ENCODE measurements around the gene KDM4C. TPM values are rescaled to one million over a fixed set of nuclear protein-coding genes. Genes with fewer than 3 reads are reported as not detected.
"Not testable (repeated sequence)": the region's sequence is repeated elsewhere in the genome, so short reads cannot be mapped to it uniquely, and the experiment has no call there.

Gene KDM4C
- total RNA-seq, 1 donor from 2014 or later = 39.8 TPM

GRCh38 chr9:6764950-6765349, 7.2 kb downstream of the KDM4C start:
- Histone ChIP-seq H3K4me1 (peaks cover 3% of the 10 kb centered on the region), H3K36me3 (no peaks in the 10 kb centered on the region), H3K27me3 (ENCODE audit: low read depth) (no peaks in the 10 kb centered on the region), H3K27ac (no peak overlapping the region), H3K4me3 (no peak overlapping the region), H3K9me3 (no peaks in the 10 kb centered on the region)
- intact Hi-C loops (cut with DNase I) = no loop called here
- TF ChIP-seq, protein P1, sequence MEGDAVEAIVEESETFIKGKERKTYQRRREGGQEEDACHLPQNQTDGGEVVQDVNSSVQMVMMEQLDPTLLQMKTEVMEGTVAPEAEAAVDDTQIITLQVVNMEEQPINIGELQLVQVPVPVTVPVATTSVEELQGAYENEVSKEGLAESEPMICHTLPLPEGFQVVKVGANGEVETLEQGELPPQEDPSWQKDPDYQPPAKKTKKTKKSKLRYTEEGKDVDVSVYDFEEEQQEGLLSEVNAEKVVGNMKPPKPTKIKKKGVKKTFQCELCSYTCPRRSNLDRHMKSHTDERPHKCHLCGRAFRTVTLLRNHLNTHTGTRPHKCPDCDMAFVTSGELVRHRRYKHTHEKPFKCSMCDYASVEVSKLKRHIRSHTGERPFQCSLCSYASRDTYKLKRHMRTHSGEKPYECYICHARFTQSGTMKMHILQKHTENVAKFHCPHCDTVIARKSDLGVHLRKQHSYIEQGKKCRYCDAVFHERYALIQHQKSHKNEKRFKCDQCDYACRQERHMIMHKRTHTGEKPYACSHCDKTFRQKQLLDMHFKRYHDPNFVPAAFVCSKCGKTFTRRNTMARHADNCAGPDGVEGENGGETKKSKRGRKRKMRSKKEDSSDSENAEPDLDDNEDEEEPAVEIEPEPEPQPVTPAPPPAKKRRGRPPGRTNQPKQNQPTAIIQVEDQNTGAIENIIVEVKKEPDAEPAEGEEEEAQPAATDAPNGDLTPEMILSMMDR (IDR thresholded peaks at IDR 0.05) = no peak
- DNase-seq = no peak
- ATAC-seq = no peak

- H3K4me3 ChIP-seq = no peak overlapping the region
- H3K27ac ChIP-seq = no peak overlapping the region
- ATAC-seq (no peak), DNase-seq (no peak)
- H3K27me3 ChIP-seq (ENCODE audit: low read depth) = no peaks in the 10 kb centered on the region
- TF ChIP-seq, protein P1 (IDR thresholded peaks at IDR 0.05) = no peak
- H3K9me3 ChIP-seq = no peaks in the 10 kb centered on the region
- H3K4me1 ChIP-seq = no peaks in the 10 kb centered on the region
- intact Hi-C loops (cut with DNase I) = no loop called here
- no peaks in the 10 kb centered on the region for H3K36me3 ChIP-seq
Observed at GRCh38 chr9:6765396-6765795, 7.6 kb downstream of the KDM4C start.

DNA sequence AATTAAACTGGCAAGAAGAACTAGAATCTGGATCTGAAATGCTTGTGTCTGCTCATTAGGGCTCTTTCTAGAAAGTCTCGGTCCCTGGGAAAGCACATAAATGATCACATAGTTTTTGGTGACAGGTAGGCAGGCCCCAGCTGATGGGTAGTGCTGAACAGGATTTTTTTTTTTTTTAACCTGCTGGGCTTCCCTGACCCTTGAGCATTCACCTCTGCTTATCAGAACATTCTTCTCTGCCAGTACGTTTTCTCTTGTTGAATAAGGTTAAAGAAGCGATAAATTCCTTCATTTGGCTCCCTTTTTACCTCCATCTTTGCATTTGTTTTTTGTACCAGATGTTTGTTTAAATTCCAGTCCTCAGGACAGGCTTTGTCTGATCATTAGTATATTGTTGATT, 8.8 kb downstream of the KDM4C start:
- Histone ChIP-seq H3K36me3 (no peaks in the 10 kb centered on the region), H3K27me3 (ENCODE audit: low read depth) (no peaks in the 10 kb centered on the region), H3K4me3 (no peak overlapping the region), H3K4me1 (no peaks in the 10 kb centered on the region), H3K9me3 (no peaks in the 10 kb centered on the region), H3K27ac (no peak overlapping the region)
- ATAC-seq (no peak), DNase-seq (no peak)
- TF ChIP-seq, protein P1 (IDR thresholded peaks at IDR 0.05) = no peak
- intact Hi-C loops (cut with DNase I) = no loop called here

- H3K27me3 ChIP-seq (ENCODE audit: low read depth); H3K36me3 ChIP-seq; ATAC-seq; H3K4me1 ChIP-seq; H3K4me3 ChIP-seq; H3K27ac ChIP-seq; DNase-seq; H3K9me3 ChIP-seq; intact Hi-C loops (cut with DNase I): not testable (repeated sequence)
Observed at GRCh38 chr9:6768587-6768986, 10.8 kb downstream of the KDM4C start.

DNA sequence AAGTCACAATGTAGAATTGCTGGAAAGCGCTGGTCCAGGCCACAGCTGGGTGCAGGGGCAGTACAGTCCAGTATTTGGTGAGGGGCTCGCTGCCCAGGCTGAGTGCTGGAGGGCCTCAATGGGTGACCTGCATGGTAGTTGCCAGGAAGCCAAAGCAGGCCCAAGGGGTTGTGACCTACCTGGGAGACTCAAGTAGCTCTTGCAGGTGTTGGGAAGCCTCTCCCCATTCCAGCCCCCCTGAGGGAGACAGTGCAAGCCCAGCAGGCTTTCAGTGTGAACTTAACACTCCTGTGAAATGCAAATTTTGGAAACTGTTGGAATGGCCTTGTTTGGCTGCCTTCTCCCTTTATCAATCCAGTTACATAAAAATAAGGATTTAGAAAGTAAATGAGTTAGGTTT, 13.9 kb downstream of the KDM4C start:
- Histone ChIP-seq H3K27ac (no peak overlapping the region), H3K4me1 (no peaks in the 10 kb centered on the region), H3K4me3 (no peak overlapping the region), H3K27me3 (ENCODE audit: low read depth) (no peaks in the 10 kb centered on the region), H3K9me3 (no peaks in the 10 kb centered on the region), H3K36me3 (no peaks in the 10 kb centered on the region)
- ATAC-seq (no peak), DNase-seq (no peak)
- intact Hi-C loops (cut with DNase I) = no loop called here
- TF ChIP-seq, protein P1 (IDR thresholded peaks at IDR 0.05) = no peak

GRCh38 chr9:6777213-6777902, 19.6 kb downstream of the KDM4C start:
- TF ChIP-seq, protein P1 (IDR thresholded peaks at IDR 0.05) = no peak
- DNase-seq = no peak
- no peak overlapping the region for H3K27ac ChIP-seq
- intact Hi-C loops (cut with DNase I) = no loop called here
- H3K9me3 ChIP-seq = no peaks in the 10 kb centered on the region
- no peak for ATAC-seq
- H3K27me3 ChIP-seq (ENCODE audit: low read depth) = no peaks in the 10 kb centered on the region
- no peaks in the 10 kb centered on the region for H3K36me3 ChIP-seq
- H3K4me1 ChIP-seq = peaks cover 8% of the 10 kb centered on the region
- no peak overlapping the region for H3K4me3 ChIP-seq
